ENCODE results near the gene SLC10A7.

The SLC10A7 gene

GRCh38 chr4:146521541-146522097 is at the start of gene SLC10A7:
Gene SLC10A7, minus strand, starts transcription at chr4:146521940. Its CDS starts 223 bp downstream, at chr4:146521717.
- peaks cover 0 to 3% (median 0%) of the 10 kb centered on the region in 5 donors for H3K36me3 ChIP-seq (ENCODE audit: control insufficient read depth in 5 of 5, insufficient read depth in 5 of 5, low read length in 5 of 5)
- H3K27ac ChIP-seq (ENCODE audit: low read depth, low read length): peak within 1 kb of the TSS; percentile 86
- no peaks in the 10 kb centered on the region for H3K27me3 ChIP-seq (ENCODE audit: control insufficient read depth in 5 of 5, insufficient read depth in 4 of 5, low read length in 5 of 5)
- peak within 1 kb of the TSS; percentile 87 to 94 (median 89) for H3K9ac ChIP-seq (ENCODE audit: low read length in 5 of 5)
- H3K4me1 ChIP-seq (ENCODE audit: control insufficient read depth in 5 of 5, insufficient read depth in 5 of 5, low read length in 5 of 5): peaks cover 0 to 31% (median 22%) of the 10 kb centered on the region in 5 donors
- no peaks in the 10 kb centered on the region for H3K9me3 ChIP-seq (ENCODE audit: control insufficient read depth in 5 of 5, low read length in 5 of 5)
- peak within 1 kb of the TSS; percentile 90 to 99 (median 98) for H3K4me3 ChIP-seq (ENCODE audit: low read depth in 1 of 5, low read length in 5 of 5)

- H3K4me1 ChIP-seq (ENCODE audit: control insufficient read depth in 5 of 5, insufficient read depth in 5 of 5, low read length in 5 of 5): no peaks in the 10 kb centered on the region
- peaks cover 0 to 2% (median 0%) of the 10 kb centered on the region in 5 donors for H3K27me3 ChIP-seq (ENCODE audit: control insufficient read depth in 5 of 5, insufficient read depth in 4 of 5, low read length in 5 of 5)
- no peak overlapping the region for H3K27ac ChIP-seq (ENCODE audit: low read depth, low read length)
- H3K4me3 ChIP-seq (ENCODE audit: low read depth in 1 of 5, low read length in 5 of 5): no peak overlapping the region
- no peak overlapping the region for H3K9ac ChIP-seq (ENCODE audit: low read length in 5 of 5)
- H3K36me3 ChIP-seq (ENCODE audit: control insufficient read depth in 5 of 5, insufficient read depth in 5 of 5, low read length in 5 of 5): no peaks in the 10 kb centered on the region
- H3K9me3 ChIP-seq (ENCODE audit: control insufficient read depth in 5 of 5, low read length in 5 of 5): no peaks in the 10 kb centered on the region
These were observed 45.7 kb upstream of the SLC10A7 start for GRCh38 chr4:146567396-146567795.

- H3K27ac ChIP-seq (ENCODE audit: low read depth, low read length): no peak overlapping the region
- H3K4me3 ChIP-seq (ENCODE audit: low read depth in 1 of 5, low read length in 5 of 5): no peak overlapping the region
- H3K27me3 ChIP-seq (ENCODE audit: control insufficient read depth in 5 of 5, insufficient read depth in 4 of 5, low read length in 5 of 5): peaks cover 0 to 2% (median 0%) of the 10 kb centered on the region in 5 donors
- H3K9me3 ChIP-seq (ENCODE audit: control insufficient read depth in 5 of 5, low read length in 5 of 5): no peaks in the 10 kb centered on the region
- no peaks in the 10 kb centered on the region for H3K4me1 ChIP-seq (ENCODE audit: control insufficient read depth in 5 of 5, insufficient read depth in 5 of 5, low read length in 5 of 5)
- H3K9ac ChIP-seq (ENCODE audit: low read length in 5 of 5): no peak overlapping the region
- no peaks in the 10 kb centered on the region for H3K36me3 ChIP-seq (ENCODE audit: control insufficient read depth in 5 of 5, insufficient read depth in 5 of 5, low read length in 5 of 5)
These were observed 42.8 kb upstream of the SLC10A7 start for GRCh38 chr4:146564492-146564891.

GRCh38 chr4:146550161-146550560 is 28.4 kb upstream of the SLC10A7 start:
- Histone ChIP-seq H3K9ac (ENCODE audit: low read length in 5 of 5) (no peak overlapping the region), H3K36me3 (ENCODE audit: control insufficient read depth in 5 of 5, insufficient read depth in 5 of 5, low read length in 5 of 5) (no peaks in the 10 kb centered on the region), H3K9me3 (ENCODE audit: control insufficient read depth in 5 of 5, low read length in 5 of 5) (no peaks in the 10 kb centered on the region), H3K4me3 (ENCODE audit: low read depth in 1 of 5, low read length in 5 of 5) (no peak overlapping the region), H3K27me3 (ENCODE audit: control insufficient read depth in 5 of 5, insufficient read depth in 4 of 5, low read length in 5 of 5) (no peaks in the 10 kb centered on the region), H3K27ac (ENCODE audit: low read depth, low read length) (no peak overlapping the region), H3K4me1 (ENCODE audit: control insufficient read depth in 5 of 5, insufficient read depth in 5 of 5, low read length in 5 of 5) (no peaks in the 10 kb centered on the region)

- Histone ChIP-seq H3K9ac (ENCODE audit: low read length in 5 of 5) (no peak overlapping the region), H3K36me3 (ENCODE audit: control insufficient read depth in 5 of 5, insufficient read depth in 5 of 5, low read length in 5 of 5) (no peaks in the 10 kb centered on the region), H3K27ac (ENCODE audit: low read depth, low read length) (no peak overlapping the region), H3K9me3 (ENCODE audit: control insufficient read depth in 5 of 5, low read length in 5 of 5) (peaks cover 0 to 3% (median 0%) of the 10 kb centered on the region in 5 donors), H3K4me1 (ENCODE audit: control insufficient read depth in 5 of 5, insufficient read depth in 5 of 5, low read length in 5 of 5) (no peaks in the 10 kb centered on the region), H3K27me3 (ENCODE audit: control insufficient read depth in 5 of 5, insufficient read depth in 4 of 5, low read length in 5 of 5) (no peaks in the 10 kb centered on the region), H3K4me3 (ENCODE audit: low read depth in 1 of 5, low read length in 5 of 5) (no peak overlapping the region)
These were observed 26.7 kb upstream of the SLC10A7 start for GRCh38 chr4:146548443-146548842.

- peaks cover 0 to 4% (median 0%) of the 10 kb centered on the region in 5 donors for H3K9me3 ChIP-seq (ENCODE audit: control insufficient read depth in 5 of 5, low read length in 5 of 5)
- H3K27ac ChIP-seq (ENCODE audit: low read depth, low read length): no peak overlapping the region
- no peaks in the 10 kb centered on the region for H3K4me1 ChIP-seq (ENCODE audit: control insufficient read depth in 5 of 5, insufficient read depth in 5 of 5, low read length in 5 of 5)
- H3K27me3 ChIP-seq (ENCODE audit: control insufficient read depth in 5 of 5, insufficient read depth in 4 of 5, low read length in 5 of 5): no peaks in the 10 kb centered on the region
- no peak overlapping the region for H3K9ac ChIP-seq (ENCODE audit: low read length in 5 of 5)
- no peaks in the 10 kb centered on the region for H3K36me3 ChIP-seq (ENCODE audit: control insufficient read depth in 5 of 5, insufficient read depth in 5 of 5, low read length in 5 of 5)
- H3K4me3 ChIP-seq (ENCODE audit: low read depth in 1 of 5, low read length in 5 of 5): no peak overlapping the region
These were observed 23.4 kb upstream of the SLC10A7 start for GRCh38 chr4:146545102-146545501.

- no peaks in the 10 kb centered on the region for H3K4me1 ChIP-seq (ENCODE audit: control insufficient read depth in 5 of 5, insufficient read depth in 5 of 5, low read length in 5 of 5)
- H3K9ac ChIP-seq (ENCODE audit: low read length in 5 of 5): no peak overlapping the region
- H3K9me3 ChIP-seq (ENCODE audit: control insufficient read depth in 5 of 5, low read length in 5 of 5): peaks cover 0 to 8% (median 0%) of the 10 kb centered on the region in 5 donors
- no peaks in the 10 kb centered on the region for H3K27me3 ChIP-seq (ENCODE audit: control insufficient read depth in 5 of 5, insufficient read depth in 4 of 5, low read length in 5 of 5)
- H3K36me3 ChIP-seq (ENCODE audit: control insufficient read depth in 5 of 5, insufficient read depth in 5 of 5, low read length in 5 of 5): no peaks in the 10 kb centered on the region
- H3K4me3 ChIP-seq (ENCODE audit: low read depth in 1 of 5, low read length in 5 of 5): no peak overlapping the region
- no peak overlapping the region for H3K27ac ChIP-seq (ENCODE audit: low read depth, low read length)
These were observed 12.4 kb upstream of the SLC10A7 start for GRCh38 chr4:146534178-146534577.

GRCh38 chr4:146525754-146526153 is 4.0 kb upstream of the SLC10A7 start:
- peaks cover 0 to 19% (median 13%) of the 10 kb centered on the region in 5 donors for H3K4me1 ChIP-seq (ENCODE audit: control insufficient read depth in 5 of 5, insufficient read depth in 5 of 5, low read length in 5 of 5)
- H3K9me3 ChIP-seq (ENCODE audit: control insufficient read depth in 5 of 5, low read length in 5 of 5): no peaks in the 10 kb centered on the region

GRCh38 chr4:146524663-146525062 is 2.9 kb upstream of the SLC10A7 start:
- Histone ChIP-seq H3K9me3 (ENCODE audit: control insufficient read depth in 5 of 5, low read length in 5 of 5) (no peaks in the 10 kb centered on the region), H3K27ac (ENCODE audit: low read depth, low read length) (no peak overlapping the region), H3K4me3 (ENCODE audit: low read depth in 1 of 5, low read length in 5 of 5) (no peak overlapping the region), H3K9ac (ENCODE audit: low read length in 5 of 5) (no peak overlapping the region), H3K4me1 (ENCODE audit: control insufficient read depth in 5 of 5, insufficient read depth in 5 of 5, low read length in 5 of 5) (peaks cover 0 to 30% (median 22%) of the 10 kb centered on the region in 5 donors), H3K36me3 (ENCODE audit: control insufficient read depth in 5 of 5, insufficient read depth in 5 of 5, low read length in 5 of 5) (no peaks in the 10 kb centered on the region), H3K27me3 (ENCODE audit: control insufficient read depth in 5 of 5, insufficient read depth in 4 of 5, low read length in 5 of 5) (no peaks in the 10 kb centered on the region)

More at GRCh38 chr4:146525754-146526153, 4.0 kb upstream of the SLC10A7 start:
- H3K27me3 ChIP-seq (ENCODE audit: control insufficient read depth in 5 of 5, insufficient read depth in 4 of 5, low read length in 5 of 5): no peaks in the 10 kb centered on the region
- no peak overlapping the region for H3K27ac ChIP-seq (ENCODE audit: low read depth, low read length)
- no peak overlapping the region for H3K9ac ChIP-seq (ENCODE audit: low read length in 5 of 5)
- no peaks in the 10 kb centered on the region for H3K36me3 ChIP-seq (ENCODE audit: control insufficient read depth in 5 of 5, insufficient read depth in 5 of 5, low read length in 5 of 5)
- H3K4me3 ChIP-seq (ENCODE audit: low read depth in 1 of 5, low read length in 5 of 5): no peak overlapping the region

GRCh38 chr4:146522869-146523205 is 1.1 kb upstream of the SLC10A7 start:
- Histone ChIP-seq H3K9me3 (ENCODE audit: control insufficient read depth in 5 of 5, low read length in 5 of 5) (no peaks in the 10 kb centered on the region), H3K4me1 (ENCODE audit: control insufficient read depth in 5 of 5, insufficient read depth in 5 of 5, low read length in 5 of 5) (peaks cover 0 to 31% (median 22%) of the 10 kb centered on the region in 5 donors), H3K27ac (ENCODE audit: low read depth, low read length) (peak overlapping the region; percentile 86), H3K27me3 (ENCODE audit: control insufficient read depth in 5 of 5, insufficient read depth in 4 of 5, low read length in 5 of 5) (no peaks in the 10 kb centered on the region), H3K9ac (ENCODE audit: low read length in 5 of 5) (peak overlapping the region in 4 of 5 donors; percentile 70 to 94 (median 91)), H3K4me3 (ENCODE audit: low read depth in 1 of 5, low read length in 5 of 5) (peak overlapping the region; percentile 78 to 99 (median 94)), H3K36me3 (ENCODE audit: control insufficient read depth in 5 of 5, insufficient read depth in 5 of 5, low read length in 5 of 5) (no peaks in the 10 kb centered on the region)

Data from subcutaneous abdominal adipose tissue (tissue), 5 donors.